ENCODE data around the gene ZNF106.

GRCh38 chr15:42363942-42364341 is 127.0 kb downstream of the ZNF106 start:
- TF ChIP-seq, protein P1, sequence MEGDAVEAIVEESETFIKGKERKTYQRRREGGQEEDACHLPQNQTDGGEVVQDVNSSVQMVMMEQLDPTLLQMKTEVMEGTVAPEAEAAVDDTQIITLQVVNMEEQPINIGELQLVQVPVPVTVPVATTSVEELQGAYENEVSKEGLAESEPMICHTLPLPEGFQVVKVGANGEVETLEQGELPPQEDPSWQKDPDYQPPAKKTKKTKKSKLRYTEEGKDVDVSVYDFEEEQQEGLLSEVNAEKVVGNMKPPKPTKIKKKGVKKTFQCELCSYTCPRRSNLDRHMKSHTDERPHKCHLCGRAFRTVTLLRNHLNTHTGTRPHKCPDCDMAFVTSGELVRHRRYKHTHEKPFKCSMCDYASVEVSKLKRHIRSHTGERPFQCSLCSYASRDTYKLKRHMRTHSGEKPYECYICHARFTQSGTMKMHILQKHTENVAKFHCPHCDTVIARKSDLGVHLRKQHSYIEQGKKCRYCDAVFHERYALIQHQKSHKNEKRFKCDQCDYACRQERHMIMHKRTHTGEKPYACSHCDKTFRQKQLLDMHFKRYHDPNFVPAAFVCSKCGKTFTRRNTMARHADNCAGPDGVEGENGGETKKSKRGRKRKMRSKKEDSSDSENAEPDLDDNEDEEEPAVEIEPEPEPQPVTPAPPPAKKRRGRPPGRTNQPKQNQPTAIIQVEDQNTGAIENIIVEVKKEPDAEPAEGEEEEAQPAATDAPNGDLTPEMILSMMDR (conservative IDR thresholded peaks at IDR 0.05), result no peak
- no peak for TF ChIP-seq EZH2 (IDR thresholded peaks at IDR 0.05; ENCODE audit: low read depth)

Measured in PC-9 (cell line).